ENCODE results near the gene GLT6D1.
"Not testable (repeated sequence)": the region's sequence is repeated elsewhere in the genome, so short reads cannot be mapped to it uniquely, and the experiment has no call there.

The GLT6D1 gene

GRCh38 chr9:135670721-135671590 is 31.6 kb upstream of the GLT6D1 start:
- Histone ChIP-seq H3K9me2 (replicated peaks; ENCODE audit: insufficient read depth, low read length) (no peaks in the 10 kb centered on the region), H3K27me3 (ENCODE audit: low read length) (no peaks in the 10 kb centered on the region), H3K36me3 (ENCODE audit: low read length) (no peaks in the 10 kb centered on the region), H3K4me3 (ENCODE audit: insufficient read depth, low read length, poor library complexity, severe bottlenecking) (no peak overlapping the region), H3K4me2 (ENCODE audit: low read depth, low read length, poor library complexity, severe bottlenecking) (no peak overlapping the region), H2AFZ (ENCODE audit: low read depth, low read length, severe bottlenecking) (no peak overlapping the region), H3F3A (ENCODE audit: insufficient read depth) (no peaks in the 10 kb centered on the region), H3K79me2 (ENCODE audit: insufficient read depth, low read length) (no peaks in the 10 kb centered on the region), H3K9ac (ENCODE audit: low read length) (no peak overlapping the region), H4K20me1 (ENCODE audit: low read depth, low read length) (no peaks in the 10 kb centered on the region), H3K9me3 (ENCODE audit: insufficient read depth, low read length) (no peaks in the 10 kb centered on the region), H3K27ac (ENCODE audit: low read depth, low read length) (no peak overlapping the region)
- TF ChIP-seq EZH2phosphoT487 (conservative IDR thresholded peaks at IDR 0.05; ENCODE audit: low read length) = no peak
- TF ChIP-seq, protein P1, sequence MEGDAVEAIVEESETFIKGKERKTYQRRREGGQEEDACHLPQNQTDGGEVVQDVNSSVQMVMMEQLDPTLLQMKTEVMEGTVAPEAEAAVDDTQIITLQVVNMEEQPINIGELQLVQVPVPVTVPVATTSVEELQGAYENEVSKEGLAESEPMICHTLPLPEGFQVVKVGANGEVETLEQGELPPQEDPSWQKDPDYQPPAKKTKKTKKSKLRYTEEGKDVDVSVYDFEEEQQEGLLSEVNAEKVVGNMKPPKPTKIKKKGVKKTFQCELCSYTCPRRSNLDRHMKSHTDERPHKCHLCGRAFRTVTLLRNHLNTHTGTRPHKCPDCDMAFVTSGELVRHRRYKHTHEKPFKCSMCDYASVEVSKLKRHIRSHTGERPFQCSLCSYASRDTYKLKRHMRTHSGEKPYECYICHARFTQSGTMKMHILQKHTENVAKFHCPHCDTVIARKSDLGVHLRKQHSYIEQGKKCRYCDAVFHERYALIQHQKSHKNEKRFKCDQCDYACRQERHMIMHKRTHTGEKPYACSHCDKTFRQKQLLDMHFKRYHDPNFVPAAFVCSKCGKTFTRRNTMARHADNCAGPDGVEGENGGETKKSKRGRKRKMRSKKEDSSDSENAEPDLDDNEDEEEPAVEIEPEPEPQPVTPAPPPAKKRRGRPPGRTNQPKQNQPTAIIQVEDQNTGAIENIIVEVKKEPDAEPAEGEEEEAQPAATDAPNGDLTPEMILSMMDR (IDR thresholded peaks at IDR 0.05; ENCODE audit: insufficient read depth, low read length, poor library complexity, severe bottlenecking) = no peak

GRCh38 chr9:135669616-135670285 is 30.4 kb upstream of the GLT6D1 start:
- Histone ChIP-seq H3K9ac (ENCODE audit: low read length) (no peak overlapping the region), H3K27me3 (ENCODE audit: low read length) (no peaks in the 10 kb centered on the region)

DNA sequence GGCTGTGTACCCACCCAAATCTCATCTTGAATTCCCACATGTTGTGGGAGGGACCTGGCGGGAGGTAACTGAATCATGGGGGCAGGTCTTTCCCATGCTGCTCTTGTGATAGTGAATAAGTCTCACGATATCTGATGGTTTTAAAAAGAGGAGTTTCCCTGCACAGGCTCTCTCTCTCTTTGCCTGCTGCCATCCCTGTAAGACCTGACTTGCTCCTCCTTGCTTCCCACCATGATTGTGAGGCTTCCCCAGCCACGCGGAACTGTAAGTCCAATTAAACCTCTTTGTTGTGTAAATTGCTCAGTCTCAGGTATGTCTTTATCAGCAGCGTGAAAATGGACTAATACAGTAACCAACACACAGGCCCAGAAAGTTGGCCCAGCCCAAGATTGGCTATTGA is 29.7 kb upstream of the GLT6D1 start:
- H3K9me3 ChIP-seq (ENCODE audit: insufficient read depth, low read length); H3K9me2 ChIP-seq (replicated peaks; ENCODE audit: insufficient read depth, low read length); H3K9ac ChIP-seq (ENCODE audit: low read length); H4K20me1 ChIP-seq (ENCODE audit: low read depth, low read length); H3K36me3 ChIP-seq (ENCODE audit: low read length); H3K27ac ChIP-seq (ENCODE audit: low read depth, low read length); H3K79me2 ChIP-seq (ENCODE audit: insufficient read depth, low read length); H3K4me3 ChIP-seq (ENCODE audit: insufficient read depth, low read length, poor library complexity, severe bottlenecking); H3F3A ChIP-seq (ENCODE audit: insufficient read depth); H2AFZ ChIP-seq (ENCODE audit: low read depth, low read length, severe bottlenecking); H3K27me3 ChIP-seq (ENCODE audit: low read length); H3K4me2 ChIP-seq (ENCODE audit: low read depth, low read length, poor library complexity, severe bottlenecking): not testable (repeated sequence)

More at GRCh38 chr9:135669616-135670285, 30.4 kb upstream of the GLT6D1 start:
- Histone ChIP-seq H4K20me1 (ENCODE audit: low read depth, low read length) (no peaks in the 10 kb centered on the region), H3K27ac (ENCODE audit: low read depth, low read length) (no peak overlapping the region), H3F3A (ENCODE audit: insufficient read depth) (no peaks in the 10 kb centered on the region), H3K79me2 (ENCODE audit: insufficient read depth, low read length) (no peaks in the 10 kb centered on the region), H3K9me3 (ENCODE audit: insufficient read depth, low read length) (no peaks in the 10 kb centered on the region), H3K9me2 (replicated peaks; ENCODE audit: insufficient read depth, low read length) (no peaks in the 10 kb centered on the region), H3K4me2 (ENCODE audit: low read depth, low read length, poor library complexity, severe bottlenecking) (no peak overlapping the region), H3K4me3 (ENCODE audit: insufficient read depth, low read length, poor library complexity, severe bottlenecking) (no peak overlapping the region), H2AFZ (ENCODE audit: low read depth, low read length, severe bottlenecking) (no peak overlapping the region), H3K36me3 (ENCODE audit: low read length) (no peaks in the 10 kb centered on the region)
- TF ChIP-seq, protein P1 (IDR thresholded peaks at IDR 0.05; ENCODE audit: insufficient read depth, low read length, poor library complexity, severe bottlenecking) = no peak
- TF ChIP-seq EZH2phosphoT487 (conservative IDR thresholded peaks at IDR 0.05; ENCODE audit: low read length) = no peak

Data from SU-DHL-6 (cell line).